CD4-positive, alpha-beta T cell (primary cell): ENCODE results near the gene TCN2. TPM values are rescaled to one million over a fixed set of nuclear protein-coding genes. Genes with fewer than 3 reads are reported as not detected.

Experiments used
- ATAC-seq: fragments of 200-7000 bp; cut with Tn5 transposase; one replicate; pipeline ENCODE4 v1.10.0; 2022; ENCODE audit warnings: mild to moderate bottlenecking; ENCODE audit not compliant: poor library complexity
- CTCF ChIA-PET: fragments of 350-600 bp; sonication (Branson Sonifier 250); formaldehyde crosslinking; loops from one replicate; lab custom pipeline; 2021; ENCODE audit warnings: antibody characterized with exemption, inconsistent platforms; lab: Charles Lee
- POLR2A ChIA-PET: fragments of 350-600 bp; sonication (Branson Sonifier 250); formaldehyde crosslinking; loops from one replicate; lab custom pipeline; 2021; ENCODE audit warnings: antibody characterized with exemption, inconsistent platforms; lab: Charles Lee
- DNase-seq, 14 experiments: peaks; one replicate each; pipeline ENCODE4 v3.0.0-alpha.2; 2013 to 2020; ENCODE audit warnings: mixed read lengths in 2 of 14
- H3K27ac ChIP-seq, 2 donors: one replicate each; pipeline versions ENCODE4 v1.5.1 to v1.7.0; 2013; ENCODE audit warnings: low read length in 2 of 2, low read depth in 1 of 2, mild to moderate bottlenecking in 1 of 2
- H3K27me3 ChIP-seq, 2 experiments: 1 replicate in 1 of 2; 2 replicates in 1 of 2; pipeline versions ENCODE4 v1.6.1 to v1.7.0; 2013; ENCODE audit warnings: low read length in 2 of 2, control low read depth in 1 of 2, mild to moderate bottlenecking in 1 of 2, moderate library complexity in 1 of 2; ENCODE audit not compliant: insufficient read depth in 2 of 2, control insufficient read depth in 1 of 2
- H3K36me3 ChIP-seq: one replicate; pipeline ENCODE4 v1.6.1; 2013; ENCODE audit warnings: low read length, control low read depth; ENCODE audit not compliant: insufficient read depth
- H3K4me1 ChIP-seq: one replicate; pipeline ENCODE4 v1.6.1; 2013; ENCODE audit warnings: low read length, control low read depth; ENCODE audit not compliant: insufficient read depth
- H3K4me3 ChIP-seq: one replicate; pipeline ENCODE4 v1.5.1; 2013; ENCODE audit warnings: mild to moderate bottlenecking, low read length, moderate library complexity
- H3K9me3 ChIP-seq, 2 experiments: 1 replicate in 1 of 2; 2 replicates in 1 of 2; pipeline versions ENCODE4 v1.6.1 to v1.7.0; 2013; ENCODE audit warnings: low read length in 2 of 2, mild to moderate bottlenecking in 2 of 2, control low read depth in 1 of 2, moderate library complexity in 1 of 2; ENCODE audit not compliant: control insufficient read depth in 1 of 2, insufficient read depth in 1 of 2
- H3K27ac Mint-ChIP-seq: one replicate; pipeline ENCODE4 v1.8.0; 2020; ENCODE audit warnings: mixed read lengths
- H3K27me3 Mint-ChIP-seq: one replicate; pipeline ENCODE4 v1.8.0; 2021; ENCODE audit warnings: mixed read lengths
- H3K36me3 Mint-ChIP-seq: one replicate; pipeline ENCODE4 v1.8.0; 2021; ENCODE audit warnings: low read depth, mixed read lengths
- H3K4me1 Mint-ChIP-seq: one replicate; pipeline ENCODE4 v1.8.0; 2021; ENCODE audit warnings: low read depth, mixed read lengths
- H3K4me3 Mint-ChIP-seq: one replicate; pipeline ENCODE4 v1.8.0; 2020; ENCODE audit warnings: mild to moderate bottlenecking, mixed read lengths
- H3K9me3 Mint-ChIP-seq: one replicate; pipeline ENCODE4 v1.8.0; 2020; ENCODE audit warnings: mixed read lengths
- CTCF ChIP-seq: fragments of 200-600 bp; IDR thresholded peaks from one replicate; pipeline ENCODE4 v1.8.0; 2022; ENCODE audit warnings: antibody characterized with exemption, mild to moderate bottlenecking
- intact Hi-C, 2 experiments: fragments of 100-400 bp; cut with DNase I in 1 of 2; cut with micrococcal nuclease in 1 of 2; formaldehyde crosslinking; loops; one replicate each; pipeline versions ENCODE4 v1.15.1 to v1.9.0; 2023 to 2025; cut with DNase I, micrococcal nuclease
- total RNA-seq, 174 experiments: library from RNA in 2 of 174; stranded (reverse) in 2 of 174; gene quantifications; one replicate each; pipeline ENCODE4 v1.2.3 and lab custom pipeline; 2021 to 2026

The TCN2 gene
- total RNA-seq, 2 experiments from 2014 or later = 0.52 to 0.53 TPM

GRCh38 chr22:30634471-30635233, 27.7 kb downstream of the TCN2 start:
- Mint-ChIP-seq H3K4me3 (peak overlapping the region; percentile 89), H3K27ac (peak overlapping the region; percentile 94), H3K36me3 (no peaks in the 10 kb centered on the region), H3K4me1 (peaks cover 28% of the 10 kb centered on the region), H3K9me3 (no peaks in the 10 kb centered on the region), H3K27me3 (no peaks in the 10 kb centered on the region)
- Histone ChIP-seq H3K4me1 (peaks cover 36% of the 10 kb centered on the region), H3K27ac (peak overlapping the region; percentile 73 to 76), H3K4me3 (peak overlapping the region; percentile 68), H3K36me3 (no peaks in the 10 kb centered on the region), H3K9me3 (peaks cover 0 to 3% of the 10 kb centered on the region in 2 experiments), H3K27me3 (no peaks in the 10 kb centered on the region)
- ChIA-PET POLR2A (interaction anchor here (0.6 to 2.5 kb wide), 15 partner anchors 9 to 657 kb away, joined by 3 to 14 read pairs (median 4); partner anchors contain the start of genes DUSP18, LIMK2, MORC2 and PES1), CTCF (interaction anchor here (0.6 to 2.0 kb wide), 19 partner anchors 8 to 833 kb away, joined by 3 to 13 read pairs (median 5); partner anchors contain the start of genes DUSP18, PIK3IP1, SELENOM and TCN2)
- peak; percentile 91 for TF ChIP-seq CTCF
- DNase-seq (peak; percentile 80 to 95 (median 89)), ATAC-seq (peak; percentile 68)
- intact Hi-C loops = loop anchor here (1.0 to 10.0 kb wide), 11 partner anchors 33 to 598 kb away; partner anchors contain the start of genes DUSP18 (in 2 of the 2), MORC2 (in 1 of the 2), OSBP2 (in 1 of the 2) and TUG1 (in 1 of the 2)

- H3K4me1 ChIP-seq = peaks cover 36% of the 10 kb centered on the region
- peaks cover 0 to 3% of the 10 kb centered on the region in 2 experiments for H3K9me3 ChIP-seq
- CTCF ChIA-PET = interaction anchor here (0.7 to 2.0 kb wide), 10 partner anchors 14 to 472 kb away, joined by 3 to 13 read pairs (median 8); partner anchors contain the start of genes DUSP18 and SELENOM
- H3K9me3 Mint-ChIP-seq = no peaks in the 10 kb centered on the region
- H3K27me3 Mint-ChIP-seq = no peaks in the 10 kb centered on the region
- H3K27ac ChIP-seq = peak within 1 kb of the TSS; percentile 73 to 76
- H3K4me3 ChIP-seq = peak within 1 kb of the TSS; percentile 68
- H3K4me1 Mint-ChIP-seq = peaks cover 28% of the 10 kb centered on the region
- no peak for TF ChIP-seq CTCF
- H3K36me3 ChIP-seq = no peaks in the 10 kb centered on the region
- intact Hi-C loops = loop anchor here (1.0 to 10.0 kb wide), 6 partner anchors 32 to 451 kb away; partner anchors contain the start of genes DUSP18 (in 1 of the 2), MORC2 (in 1 of the 2), OSBP2 (in 1 of the 2) and TUG1 (in 1 of the 2)
- no peaks in the 10 kb centered on the region for H3K36me3 Mint-ChIP-seq
- no peaks in the 10 kb centered on the region for H3K27me3 ChIP-seq
- POLR2A ChIA-PET = interaction anchor here (0.6 to 2.5 kb wide), 19 partner anchors 10 to 711 kb away, joined by 3 to 14 read pairs (median 4); partner anchors contain the start of genes DUSP18, LIMK2, MORC2 and PATZ1
- DNase-seq (peak; percentile 90 to 98 (median 94)), ATAC-seq (peak; percentile 87)
- H3K27ac Mint-ChIP-seq = peak within 1 kb of the TSS; percentile 94
- H3K4me3 Mint-ChIP-seq = peak within 1 kb of the TSS; percentile 89
Measured at GRCh38 chr22:30635273-30636225, 28.6 kb downstream of the TCN2 start, which contains the start of gene SLC35E4. TSS of gene SLC35E4 (plus strand) at chr22:30635781. CDS start at chr22:30636451, 670 bp downstream.
